HG03039 (cell line): ENCODE measurements around the gene TPSD1.
"Not testable (repeated sequence)": the region's sequence is repeated elsewhere in the genome, so short reads cannot be mapped to it uniquely, and the experiment has no call there.

ENCODE experiments used
- ATAC-seq: cut with Tn5 transposase; IDR thresholded peaks from one replicate; pipeline ENCODE4 v1.9.1; 2021; ENCODE audit warnings: mild to moderate bottlenecking, moderate library complexity; ENCODE audit not compliant: unreplicated experiment

TPSD1 gene

DNA sequence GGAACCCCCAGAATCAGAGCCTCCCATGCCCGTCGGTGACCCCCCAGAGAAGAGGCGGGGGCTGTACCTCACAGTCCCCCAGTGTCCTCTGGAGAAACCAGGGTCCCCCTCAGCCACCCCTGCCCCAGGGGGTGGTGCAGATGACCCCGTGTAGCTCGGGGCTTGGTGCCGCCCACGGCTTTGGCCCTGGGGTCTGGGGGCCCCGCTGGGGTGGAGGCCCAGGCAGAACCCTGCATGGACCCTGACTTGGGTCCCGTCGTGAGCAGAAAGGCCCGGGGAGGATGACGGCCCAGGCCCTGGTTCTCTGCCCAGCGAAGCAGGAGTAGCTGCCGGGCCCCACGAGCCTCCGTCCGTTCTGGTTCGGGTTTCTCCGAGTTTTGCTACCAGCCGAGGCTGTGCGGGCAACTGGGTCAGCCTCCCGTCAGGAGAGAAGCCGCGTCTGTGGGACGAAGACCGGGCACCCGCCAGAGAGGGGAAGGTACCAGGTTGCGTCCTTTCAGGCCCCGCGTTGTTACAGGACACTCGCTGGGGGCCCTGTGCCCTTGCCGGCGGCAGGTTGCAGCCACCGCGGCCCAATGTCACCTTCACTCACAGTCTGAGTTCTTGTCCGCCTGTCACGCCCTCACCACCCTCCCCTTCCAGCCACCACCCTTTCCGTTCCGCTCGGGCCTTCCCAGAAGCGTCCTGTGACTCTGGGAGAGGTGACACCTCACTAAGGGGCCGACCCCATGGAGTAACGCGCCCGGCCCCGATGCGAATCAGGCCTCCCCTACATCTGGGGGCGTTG, 34.8 kb upstream of the TPSD1 start:
- no peak for ATAC-seq

DNA sequence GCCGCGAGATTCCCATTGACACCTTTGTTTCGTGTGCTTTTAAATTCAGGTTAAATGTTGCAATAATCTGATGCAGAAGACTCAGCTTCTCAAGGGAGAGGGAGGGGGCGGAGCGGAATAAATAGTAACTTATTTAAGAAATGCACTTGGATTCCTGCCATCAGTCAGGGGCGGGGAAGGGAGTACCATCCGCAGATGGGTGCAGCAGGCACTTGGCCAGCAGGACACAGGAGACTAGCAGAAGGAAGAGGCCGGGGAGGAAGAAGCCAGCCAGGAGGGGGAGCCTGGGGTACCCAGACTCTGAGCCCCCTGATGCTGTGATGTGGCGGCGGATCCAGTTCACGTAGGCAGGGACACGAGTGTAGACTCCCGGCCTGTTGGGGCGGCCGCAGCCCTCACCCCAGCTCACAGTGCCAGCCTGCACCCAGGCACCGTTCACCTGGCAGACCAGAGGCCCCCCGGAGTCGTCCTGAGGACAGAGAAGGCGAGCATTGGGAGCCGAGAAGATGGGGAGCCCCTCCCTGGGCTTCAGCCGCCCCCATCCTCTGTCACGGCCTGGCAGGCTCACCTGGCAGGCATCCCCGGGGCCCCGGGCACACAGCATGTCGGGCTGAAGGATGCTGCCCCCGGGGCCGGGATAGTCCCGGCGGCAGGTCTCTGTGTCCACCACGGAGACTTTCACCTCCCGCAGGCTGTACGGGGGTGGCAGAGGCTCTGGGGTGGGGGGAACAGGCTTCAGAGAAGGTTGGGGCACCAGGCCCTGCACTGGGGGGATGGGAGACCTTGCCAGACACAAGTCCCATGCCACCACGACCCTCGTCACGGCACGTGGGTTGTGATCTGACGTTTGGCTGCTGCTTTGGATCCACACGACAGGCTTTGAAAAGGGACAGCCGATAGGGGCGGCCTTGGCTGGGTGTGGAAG, 34.0 kb upstream of the TPSD1 start:
- no peak for ATAC-seq

DNA sequence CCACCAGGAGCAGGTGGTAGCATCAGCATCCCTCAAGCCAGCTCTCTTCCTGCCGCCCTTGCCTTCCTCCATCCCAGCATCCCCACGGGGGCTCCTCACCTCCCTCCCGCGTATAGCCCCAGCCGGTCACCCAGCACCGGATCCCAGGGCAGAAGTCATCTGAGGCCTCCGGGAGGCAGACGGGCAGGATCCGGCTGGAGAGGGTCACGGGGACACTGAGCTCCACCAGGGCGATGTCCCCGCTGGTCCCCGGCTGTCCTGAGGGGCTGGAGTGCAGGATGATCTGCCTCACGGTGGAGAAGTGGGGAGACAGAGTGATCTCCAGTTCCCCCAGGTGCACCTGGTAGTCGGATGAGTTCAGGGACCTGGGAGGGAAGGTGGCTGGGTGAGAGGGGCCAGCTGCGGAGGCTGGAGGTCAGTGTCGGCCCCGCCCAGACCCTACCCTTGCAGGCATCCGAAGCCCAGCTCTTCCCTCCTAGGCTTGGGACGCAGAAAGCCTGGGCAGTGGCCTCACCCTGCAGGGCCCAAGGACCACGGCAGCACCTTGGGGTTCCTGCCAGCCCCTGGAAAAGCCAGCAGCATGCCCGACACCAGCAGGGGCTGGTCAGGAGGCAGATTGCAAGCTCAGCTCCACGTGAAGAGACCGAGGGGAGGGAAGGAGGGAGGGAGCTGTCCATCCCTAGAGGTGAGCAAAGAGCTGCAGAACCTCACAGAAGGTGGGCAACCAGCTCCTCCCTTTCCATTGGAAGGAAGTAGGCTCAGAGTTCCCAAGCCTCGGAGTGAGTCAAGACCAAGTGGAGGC, 33.1 kb upstream of the TPSD1 start:
- ATAC-seq, result no peak

DNA sequence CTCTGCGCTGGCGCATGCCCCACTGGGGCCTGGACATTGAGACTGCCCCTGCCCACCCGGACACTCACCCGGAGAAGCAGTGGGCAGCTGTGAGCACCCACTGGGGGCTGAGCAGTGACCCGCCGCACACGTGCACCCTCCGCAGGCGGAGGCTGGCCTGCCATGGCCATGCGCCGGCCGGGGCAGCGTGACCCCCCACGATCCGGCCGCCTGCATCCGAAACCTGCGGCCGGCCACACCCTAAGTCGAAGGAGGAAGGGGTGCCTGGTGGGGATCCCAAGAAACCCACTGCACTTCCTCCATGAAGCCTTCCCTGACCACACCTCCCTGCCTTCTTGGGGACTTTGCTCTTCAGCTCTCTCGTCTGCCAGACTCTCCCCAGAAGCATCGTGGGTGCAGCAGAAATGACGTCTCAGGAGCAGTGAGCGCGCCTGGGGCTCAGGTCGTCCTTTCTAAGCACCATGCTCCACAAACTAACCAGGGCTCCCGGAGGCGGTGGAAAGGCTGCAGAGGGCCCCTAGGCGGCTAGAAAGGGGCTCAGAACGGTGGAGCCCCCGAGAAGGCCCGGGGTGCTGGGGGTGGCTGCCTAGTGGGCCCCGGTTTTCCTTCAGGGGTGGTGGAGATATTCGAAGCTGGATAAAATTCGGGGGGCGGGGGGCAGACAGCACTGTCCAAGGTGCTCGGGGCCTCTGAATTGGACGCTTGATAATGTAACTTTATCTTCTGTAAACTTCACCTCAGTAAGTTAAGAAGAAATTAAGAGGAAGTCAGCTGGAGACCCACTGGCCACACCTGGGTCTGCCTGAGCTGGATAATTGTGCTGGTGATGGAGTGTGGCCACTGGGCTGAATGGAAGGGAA, 32.3 kb upstream of the TPSD1 start:
- ATAC-seq, result no peak

DNA sequence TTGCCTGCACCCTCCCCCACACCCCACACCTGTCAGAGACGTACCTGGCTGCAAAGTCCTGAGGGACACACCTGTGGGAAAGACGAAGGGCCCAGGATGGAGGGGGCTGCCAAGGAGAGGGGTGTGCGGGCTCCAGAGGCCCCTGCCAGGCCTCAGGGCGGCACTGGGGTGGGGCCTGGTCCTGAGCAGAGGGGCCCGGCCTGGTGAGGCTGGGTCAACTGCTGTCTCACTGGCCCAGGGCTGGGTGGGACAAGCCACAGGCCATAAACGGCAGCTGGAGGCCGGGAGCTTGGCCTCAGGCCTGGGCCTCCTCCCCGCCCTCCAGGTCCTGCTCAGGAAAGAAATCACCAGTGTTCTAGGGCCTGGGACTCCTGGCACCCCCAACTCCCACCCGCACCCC, 31.3 kb upstream of the TPSD1 start:
- no peak for ATAC-seq

DNA sequence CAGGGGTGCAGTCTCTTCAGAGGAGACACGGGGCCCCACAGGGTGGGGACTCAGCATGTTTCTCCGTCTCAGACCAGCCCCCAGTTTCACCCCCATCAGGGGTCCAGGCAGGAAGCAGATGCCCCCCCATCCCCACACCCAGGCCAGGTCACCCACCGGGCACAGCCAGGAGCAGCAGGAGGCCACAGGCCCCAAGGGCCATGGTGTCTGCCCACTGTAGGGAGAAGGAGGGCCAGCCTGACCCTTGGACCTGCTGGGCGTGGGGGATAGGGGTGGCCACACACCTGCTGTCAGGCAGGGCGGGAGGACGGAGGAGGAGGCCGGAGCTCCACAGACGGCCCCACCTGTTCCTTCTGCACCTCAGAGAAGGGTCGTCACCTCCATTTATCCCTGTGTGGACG, 30.8 kb upstream of the TPSD1 start, which contains the start of gene TPSG1:
Gene TPSG1 (minus strand): TSS at position 218 of the 401 bp plus-strand sequence. CDS start 16 bp downstream, at position 202.
- ATAC-seq, result no peak

DNA sequence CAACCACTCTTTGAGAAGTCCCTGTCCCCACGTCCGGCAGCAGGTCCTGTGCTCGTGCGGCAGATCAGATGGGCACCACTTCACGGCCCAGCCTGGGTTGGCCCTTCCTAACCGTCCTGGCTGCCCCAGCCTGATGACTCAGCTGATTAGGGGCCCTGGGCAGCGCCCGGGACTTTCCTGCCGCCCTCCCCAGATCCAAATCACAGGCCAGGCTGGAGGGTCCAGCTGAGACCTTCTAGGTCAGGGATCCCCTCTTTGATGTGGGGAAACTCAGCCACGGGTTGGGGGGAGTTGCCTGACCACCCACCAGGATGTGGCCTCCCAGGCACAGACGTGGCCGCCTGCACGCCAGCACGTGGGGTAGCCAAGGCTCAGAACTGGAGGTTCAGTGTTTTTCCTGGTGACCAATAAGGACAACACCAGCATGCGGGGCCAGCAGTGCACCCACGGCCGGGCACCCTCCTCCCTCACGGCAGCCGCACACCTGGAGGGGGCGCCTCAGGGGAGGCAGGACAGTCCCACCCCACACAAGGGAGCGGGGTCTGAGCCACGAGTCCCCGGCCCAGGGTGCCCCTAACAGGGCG, 30.0 kb upstream of the TPSD1 start:
- not testable (repeated sequence) for ATAC-seq

DNA sequence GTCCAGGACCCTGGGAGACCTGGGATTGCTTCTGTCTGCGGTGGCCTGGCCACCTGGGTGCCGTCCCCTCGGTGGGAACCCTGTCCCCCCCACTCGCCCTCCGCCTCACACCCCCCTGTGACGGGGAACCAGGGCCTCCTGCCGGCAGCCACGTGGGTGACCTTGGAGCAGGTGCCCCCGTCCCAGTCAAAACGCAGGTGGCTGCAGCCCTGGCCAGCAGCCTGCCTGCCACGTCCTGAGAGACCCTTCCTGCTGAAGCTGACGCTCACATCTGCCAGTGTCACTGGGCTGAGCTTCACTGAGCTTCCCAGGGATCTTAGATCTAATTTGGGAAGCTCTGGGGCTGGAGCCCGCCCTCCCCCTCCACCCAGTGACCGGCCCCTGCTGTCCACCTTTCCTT, 29.2 kb upstream of the TPSD1 start:
- not testable (repeated sequence) for ATAC-seq

DNA sequence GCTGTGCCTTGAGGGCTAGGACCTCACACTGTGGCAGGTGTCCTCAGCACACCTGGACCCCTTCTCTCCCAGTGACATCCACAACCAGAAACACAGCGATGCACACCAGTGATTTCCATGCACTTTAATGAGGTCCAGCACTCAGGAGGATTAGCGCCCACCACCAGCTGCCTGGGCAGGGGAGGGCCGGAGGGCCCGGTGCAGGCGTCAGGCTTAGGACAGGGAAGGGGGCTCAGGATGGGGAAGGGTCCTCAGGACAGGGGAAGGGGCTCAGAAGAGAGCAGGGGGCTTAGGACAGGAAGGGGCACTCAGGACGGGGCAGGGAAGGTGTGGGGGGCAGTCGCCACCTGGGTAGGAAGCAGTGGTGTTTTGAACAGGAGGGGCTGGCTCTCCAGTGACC, 27.6 kb upstream of the TPSD1 start:
- ATAC-seq, result not testable (repeated sequence)

DNA sequence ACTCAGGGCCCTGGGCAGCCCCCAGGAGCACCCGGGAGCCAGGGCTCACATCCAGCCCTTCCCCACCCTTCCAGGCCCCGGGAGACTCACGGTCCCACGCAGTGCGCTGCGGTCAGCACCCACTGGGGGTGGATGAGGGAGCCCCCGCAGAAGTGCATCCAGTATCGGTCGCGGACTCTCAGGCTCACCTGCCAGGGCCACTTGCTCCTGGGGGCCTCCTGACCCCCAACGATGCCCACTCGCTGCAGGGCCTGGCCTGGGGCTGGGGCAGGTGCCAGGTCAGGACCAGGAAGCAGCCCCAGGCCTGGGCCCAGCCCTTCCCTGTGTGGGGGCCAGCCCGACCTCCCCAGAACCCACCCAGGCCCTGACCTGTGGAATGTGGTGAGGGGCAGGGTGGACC, 26.4 kb upstream of the TPSD1 start:
- not testable (repeated sequence) for ATAC-seq

DNA sequence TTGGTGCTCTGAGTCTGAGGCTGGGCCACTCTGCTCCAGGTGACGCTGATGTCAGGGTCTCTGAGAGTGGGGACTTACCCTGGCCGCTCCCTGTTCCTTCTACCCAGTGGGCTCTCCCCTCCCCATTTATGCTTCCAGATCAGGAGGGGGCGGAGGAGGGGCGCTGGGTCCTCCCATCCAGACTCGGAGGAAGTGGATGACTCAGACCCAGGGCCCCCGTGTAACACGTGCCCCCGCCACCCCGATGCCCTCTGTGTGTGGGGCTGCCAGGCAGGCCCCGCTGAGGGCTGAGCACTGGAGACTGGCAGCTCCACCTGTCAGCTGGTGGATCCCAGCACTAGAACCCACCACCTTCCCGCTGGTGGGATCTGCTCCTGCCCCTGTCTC, 25.8 kb upstream of the TPSD1 start, which contains the start of gene TPSB2:
Gene TPSB2 (minus strand): TSS at position 101 of the 387 bp plus-strand sequence. CDS start 233 bp downstream, outside the sequence.
- not testable (repeated sequence) for ATAC-seq

DNA sequence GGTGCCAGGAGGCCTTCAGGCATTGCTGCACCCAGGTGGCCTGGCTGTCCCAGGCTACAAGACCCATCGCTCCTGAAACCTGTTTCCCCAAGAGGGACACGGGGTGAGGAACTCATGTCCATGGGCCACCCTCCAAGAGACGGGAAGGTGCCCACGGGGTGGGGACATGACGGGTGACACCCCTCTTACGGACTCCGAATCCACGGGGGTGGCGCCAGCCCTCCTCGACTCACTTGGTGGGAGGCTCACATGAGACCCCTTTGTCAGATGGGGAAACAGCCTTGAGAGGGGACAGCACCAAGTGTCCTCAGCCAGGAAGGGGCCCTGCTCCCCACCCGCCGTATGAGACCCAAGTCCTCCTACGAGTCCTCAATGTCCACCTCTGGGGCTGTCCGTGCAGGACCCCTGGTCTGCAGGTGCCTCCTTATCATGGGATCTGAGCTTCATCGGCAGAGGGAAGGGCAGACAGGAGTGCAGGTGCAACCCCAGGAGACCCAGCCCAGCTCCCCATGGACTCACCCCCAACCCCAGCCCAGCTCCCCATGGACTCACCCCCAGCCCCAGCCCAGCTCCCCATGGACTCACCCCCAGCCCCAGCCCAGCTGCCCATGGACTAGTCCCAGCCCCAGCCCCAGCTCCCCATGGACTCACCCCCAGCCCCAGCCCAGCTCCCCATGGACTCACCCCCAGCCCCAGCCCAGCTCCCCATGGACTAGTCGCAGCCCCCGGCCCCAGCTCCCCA, 25.2 kb upstream of the TPSD1 start:
- not testable (repeated sequence) for ATAC-seq

DNA sequence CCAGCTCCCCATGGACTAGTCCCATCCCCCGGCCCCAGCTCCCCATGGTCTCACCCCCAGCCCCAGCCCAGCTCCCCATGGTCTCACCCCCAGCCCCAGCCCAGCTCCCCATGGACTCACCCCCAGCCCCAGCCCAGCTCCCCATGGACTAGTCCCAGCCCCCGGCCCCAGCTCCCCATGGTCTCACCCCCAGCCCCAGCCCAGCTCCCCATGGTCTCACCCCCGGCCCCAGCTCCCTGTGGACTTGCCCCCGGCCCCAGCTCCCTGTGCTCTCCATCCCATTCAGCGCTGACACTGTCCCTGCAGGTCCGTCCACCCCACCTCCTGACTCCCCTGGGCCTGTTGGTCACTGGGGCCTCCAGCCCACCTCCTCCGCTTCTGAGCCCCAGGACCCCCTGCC, 24.6 kb upstream of the TPSD1 start:
- ATAC-seq, result not testable (repeated sequence)

DNA sequence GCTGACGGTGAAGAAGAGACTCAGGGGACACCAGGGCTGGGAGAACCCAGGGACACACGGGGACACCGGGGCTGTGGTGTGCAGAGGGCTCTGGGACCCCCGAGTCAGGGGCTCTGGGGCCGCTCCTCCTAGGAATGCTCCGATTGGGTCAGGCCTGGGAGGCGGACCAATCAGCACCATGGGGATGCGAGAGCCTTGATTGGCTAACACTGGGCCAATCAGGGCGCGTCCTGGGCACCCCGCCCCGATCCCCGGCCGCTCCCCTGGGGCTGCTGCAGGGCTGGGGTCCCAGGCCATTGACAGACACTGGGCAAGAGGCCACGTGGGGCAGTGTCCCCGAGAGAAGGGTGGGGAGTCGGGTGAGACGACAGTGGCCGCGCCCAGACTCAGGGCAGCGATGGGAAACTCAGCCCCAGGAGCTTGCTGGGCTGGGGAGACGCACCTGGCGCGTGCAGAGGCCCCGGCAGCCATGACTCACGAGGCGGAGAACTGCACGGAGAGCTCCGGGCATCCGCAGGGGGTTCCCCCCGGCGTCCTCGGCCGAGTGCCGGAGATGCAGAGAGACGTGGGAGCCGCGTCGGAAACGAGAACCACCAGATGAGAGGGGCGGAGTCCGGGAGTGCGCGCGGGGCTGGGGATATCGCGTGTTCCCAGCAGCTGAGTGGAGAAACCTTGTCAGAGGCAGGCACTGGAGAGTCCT, 23.7 kb upstream of the TPSD1 start:
- ATAC-seq, result not testable (repeated sequence)

DNA sequence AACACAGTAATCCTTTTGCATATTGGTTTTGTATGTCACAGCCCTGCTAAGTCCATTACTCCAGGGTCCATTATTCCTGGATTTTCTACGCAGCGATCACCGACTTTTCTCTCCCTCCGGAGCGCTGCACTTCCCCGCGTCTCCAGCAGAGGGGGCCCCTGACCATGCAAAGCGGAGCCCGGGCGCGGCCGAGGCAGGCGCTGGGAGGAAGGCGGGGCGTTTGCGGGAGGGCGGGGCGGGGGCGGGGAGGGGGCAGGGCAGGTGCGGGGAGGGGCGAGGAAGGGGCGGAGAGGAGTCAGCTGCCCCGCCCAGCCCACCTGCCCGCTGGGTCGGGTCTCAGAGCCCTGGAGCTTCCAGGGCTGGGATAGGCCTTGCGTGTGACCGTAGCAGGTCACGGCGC, 19.2 kb upstream of the TPSD1 start:
- ATAC-seq, result not testable (repeated sequence)

DNA sequence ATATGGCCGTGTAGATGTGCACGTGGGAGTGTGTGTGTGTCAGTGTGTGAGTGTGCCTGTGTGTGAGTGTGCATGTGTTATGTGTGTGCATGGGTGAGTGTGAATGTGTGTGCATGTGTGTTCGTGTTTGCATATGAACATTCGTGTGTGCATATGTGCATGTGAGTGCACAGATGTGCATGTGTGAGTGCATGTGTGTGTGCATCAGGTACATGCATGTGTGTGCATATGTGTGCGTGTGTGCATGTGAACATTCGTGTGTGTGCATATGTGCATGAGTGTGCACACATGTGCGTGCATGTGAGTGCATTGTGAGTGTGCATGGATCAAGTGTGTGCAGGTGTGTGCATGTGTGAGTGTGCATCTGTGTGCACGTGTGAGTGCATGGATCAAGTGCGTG, 17.9 kb upstream of the TPSD1 start:
- no peak for ATAC-seq

DNA sequence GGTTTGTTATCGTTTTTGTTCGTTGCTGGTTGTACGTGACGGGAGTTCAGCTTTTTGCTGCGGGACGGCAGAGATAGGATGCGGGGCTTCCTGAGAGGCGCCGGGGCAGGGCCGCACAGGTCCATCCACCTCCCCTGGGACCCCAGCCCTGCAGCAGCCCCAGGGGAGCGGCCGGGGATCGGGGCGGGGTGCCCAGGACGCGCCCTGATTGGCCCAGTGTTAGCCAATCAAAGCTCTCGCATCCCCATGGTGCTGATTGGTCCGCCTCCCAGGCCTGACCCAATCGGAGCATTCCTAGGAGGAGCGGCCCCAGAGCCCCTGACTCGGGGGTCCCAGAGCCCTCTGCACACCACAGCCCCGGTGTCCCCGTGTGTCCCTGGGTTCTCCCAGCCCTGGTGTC, 17.0 kb upstream of the TPSD1 start:
- not testable (repeated sequence) for ATAC-seq

DNA sequence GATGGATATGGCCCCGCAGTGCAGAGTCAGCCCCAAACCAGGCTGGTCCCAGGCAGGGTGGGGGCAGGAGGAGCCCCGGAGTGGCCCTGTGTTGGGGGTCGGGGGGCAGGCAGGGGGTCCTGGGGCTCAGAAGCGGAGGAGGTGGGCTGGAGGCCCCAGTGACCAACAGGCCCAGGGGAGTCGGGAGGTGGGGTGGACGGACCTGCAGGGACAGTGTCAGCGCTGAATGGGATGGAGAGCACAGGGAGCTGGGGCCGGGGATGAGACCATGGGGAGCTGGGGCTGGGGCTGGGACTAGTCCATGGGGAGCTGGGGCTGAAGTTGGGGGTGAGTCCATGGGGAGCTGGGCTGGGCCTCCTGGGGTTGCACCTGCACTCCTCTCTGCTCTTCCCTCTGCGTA, 16.3 kb upstream of the TPSD1 start:
- not testable (repeated sequence) for ATAC-seq
